ENCODE data around the gene FETUB. TPM values are rescaled to one million over a fixed set of nuclear protein-coding genes. Genes with fewer than 3 reads are reported as not detected.

The FETUB gene
- polyA plus RNA-seq, 2 of the 4 experiments (the other 2 are of a cell fraction), result 0.06 to 0.10 TPM

GRCh38 chr3:186668426-186668825 lies 28.2 kb downstream of the FETUB start:
- H3K4me1 ChIP-seq, result peaks cover 9% of the 10 kb centered on the region
- FAIRE-seq, result no peak
- WGBS (ENCODE audit: missing lambda C conversion rate), result 70% methylated on average over 6 of the region's 6 CpGs
- ATAC-seq, result no peak
- H3K4me2 ChIP-seq, result no peak overlapping the region
- ChIA-PET POLR2A (no interaction called here), CTCF (interaction anchor here (1.1 kb wide), 1 partner anchor 54 kb away, joined by 4 read pairs; no protein-coding TSS in a partner anchor)
- H3K27ac ChIP-seq, result no peak overlapping the region
- no peaks in the 10 kb centered on the region for H3K9me3 ChIP-seq
- TF ChIP-seq CHD2 (IDR thresholded peaks at IDR 0.05; ENCODE audit: low read length, partially characterized antibody) (no peak), MAZ (IDR thresholded peaks at IDR 0.05; ENCODE audit: borderline replicate concordance, low read depth, low read length) (no peak), ESRRA (IDR thresholded peaks at IDR 0.05; ENCODE audit: borderline replicate concordance, low read length) (no peak), FOSL2 (IDR thresholded peaks at IDR 0.05) (no peak), FOSL2 (CRISPR knock-in tag; IDR thresholded peaks at IDR 0.05) (no peak), HOXA7 (CRISPR knock-in tag; IDR thresholded peaks at IDR 0.05) (no peak), HES2 (IDR thresholded peaks at IDR 0.05) (no peak), JUN (IDR thresholded peaks at IDR 0.05) (no peak), RARB (CRISPR knock-in tag; IDR thresholded peaks at IDR 0.05) (no peak), HMGXB4 (CRISPR knock-in tag; IDR thresholded peaks at IDR 0.05; ENCODE audit: borderline replicate concordance) (no peak), SREBF2 (IDR thresholded peaks at IDR 0.05) (no peak)
- H3K4me3 ChIP-seq, result no peak overlapping the region
- no peak for DNase-seq (ENCODE audit: low read depth in 1 of 2, low spot score in 1 of 2)

GRCh38 chr3:186669378-186670084 lies 29.3 kb downstream of the FETUB start:
- no peak for FAIRE-seq
- Histone ChIP-seq H3K4me3 (no peak overlapping the region), H3K27ac (peak overlapping the region; percentile 46 to 64), H3K4me2 (0 out of 3 replicates have a peak overlapping the region, but pooled peaks have one; percentile 8), H3K9me3 (no peaks in the 10 kb centered on the region), H3K4me1 (peaks cover 9% of the 10 kb centered on the region)
- POLR2A ChIA-PET, result no interaction called here
- peak in 1 of 2 experiments; percentile 46 for DNase-seq (ENCODE audit: low read depth in 1 of 2, low spot score in 1 of 2)
- CTCF ChIA-PET, result interaction anchor here (1.1 kb wide), 1 partner anchor 55 kb away, joined by 4 read pairs; no protein-coding TSS in a partner anchor
- ATAC-seq, result no peak
- WGBS (ENCODE audit: missing lambda C conversion rate), result 82% methylated on average over 2 of the region's 2 CpGs
- no peak for TF ChIP-seq PHF8 (IDR thresholded peaks at IDR 0.05; ENCODE audit: borderline replicate concordance, low read depth)
- no peak for TF ChIP-seq HOXA7 (CRISPR knock-in tag; IDR thresholded peaks at IDR 0.05)
- no peak for TF ChIP-seq HOXB13 (CRISPR knock-in tag; IDR thresholded peaks at IDR 0.05; ENCODE audit: low read depth)
- no peak for TF ChIP-seq HEYL (CRISPR knock-in tag; IDR thresholded peaks at IDR 0.05)
- TF ChIP-seq POLR2AphosphoS2 (conservative IDR thresholded peaks at IDR 0.05; ENCODE audit: low read length), result no peak
- TF ChIP-seq CHD4 (IDR thresholded peaks at IDR 0.05; ENCODE audit: borderline replicate concordance), result no peak
- no peak for TF ChIP-seq MAX (IDR thresholded peaks at IDR 0.05)
- TF ChIP-seq PBX3 (IDR thresholded peaks at IDR 0.05), result no peak
- TF ChIP-seq SMC3 (IDR thresholded peaks at IDR 0.05), result no peak
- TF ChIP-seq FOSL2 (IDR thresholded peaks at IDR 0.05), result no peak
- TF ChIP-seq FOSL2 (CRISPR knock-in tag; IDR thresholded peaks at IDR 0.05), result 0 out of 2 replicates have a peak, but pooled peaks have one; percentile 12
- TF ChIP-seq CEBPB (IDR thresholded peaks at IDR 0.05), result peak in 1 of 2 experiments; percentile 33; a peak in 1 of 4 replicates
- TF ChIP-seq CBX2 (IDR thresholded peaks at IDR 0.05; ENCODE audit: borderline replicate concordance, low read depth), result no peak
- TF ChIP-seq MAZ (IDR thresholded peaks at IDR 0.05; ENCODE audit: borderline replicate concordance, low read depth, low read length), result no peak
- no peak for TF ChIP-seq E2F6 (IDR thresholded peaks at IDR 0.05; ENCODE audit: borderline replicate concordance, low read depth)
- no peak for TF ChIP-seq FOXS1 (CRISPR knock-in tag; IDR thresholded peaks at IDR 0.05)
- TF ChIP-seq MAFK (IDR thresholded peaks at IDR 0.05; ENCODE audit: partially characterized antibody), result peak; percentile 86
- no peak for TF ChIP-seq NR3C1 (IDR thresholded peaks at IDR 0.05)
- no peak for TF ChIP-seq JUNB (IDR thresholded peaks at IDR 0.05)
- peak; percentile 79 for TF ChIP-seq NFE2L2 (conservative IDR thresholded peaks at IDR 0.05; ENCODE audit: low read length)
